HUES64 (cell line): Measurements from ENCODE around the gene BSN.

ENCODE experiments used
- H3K27ac ChIP-seq: 2 replicates; pipeline ENCODE4 v1.7.0; 2013; ENCODE audit warnings: low read depth, low read length, inconsistent platforms
- H3K27me3 ChIP-seq: 2 replicates; pipeline ENCODE4 v1.6.1; 2013; ENCODE audit warnings: mild to moderate bottlenecking, low read length; ENCODE audit not compliant: insufficient read depth
- H3K36me3 ChIP-seq: 2 replicates; pipeline ENCODE4 v1.6.1; 2013; ENCODE audit warnings: mild to moderate bottlenecking, low read length; ENCODE audit not compliant: insufficient read depth
- H3K4me1 ChIP-seq: 2 replicates; pipeline ENCODE4 v1.6.1; 2013; ENCODE audit warnings: mild to moderate bottlenecking, low read length, moderate library complexity; ENCODE audit not compliant: insufficient read depth
- H3K4me3 ChIP-seq: 2 replicates; pipeline ENCODE4 v1.5.1; 2013; ENCODE audit warnings: mild to moderate bottlenecking, low read length, moderate library complexity
- H3K9ac ChIP-seq: 2 replicates; pipeline ENCODE4 v1.6.1; 2013; ENCODE audit warnings: mild to moderate bottlenecking, low read depth, low read length
- H3K9me3 ChIP-seq: 2 replicates; pipeline ENCODE4 v1.6.1; 2013; ENCODE audit warnings: low read depth, low read length; ENCODE audit not compliant: insufficient read depth
- WGBS: fragments of 150-250, 120-280 bp; methylation state at CpG from one replicate; pipeline ENCODE4 v1.1.7; 2013; ENCODE audit warnings: missing lambda C conversion rate; 5-methylcytosine and 5-hydroxymethylcytosine counted together

BSN gene

DNA sequence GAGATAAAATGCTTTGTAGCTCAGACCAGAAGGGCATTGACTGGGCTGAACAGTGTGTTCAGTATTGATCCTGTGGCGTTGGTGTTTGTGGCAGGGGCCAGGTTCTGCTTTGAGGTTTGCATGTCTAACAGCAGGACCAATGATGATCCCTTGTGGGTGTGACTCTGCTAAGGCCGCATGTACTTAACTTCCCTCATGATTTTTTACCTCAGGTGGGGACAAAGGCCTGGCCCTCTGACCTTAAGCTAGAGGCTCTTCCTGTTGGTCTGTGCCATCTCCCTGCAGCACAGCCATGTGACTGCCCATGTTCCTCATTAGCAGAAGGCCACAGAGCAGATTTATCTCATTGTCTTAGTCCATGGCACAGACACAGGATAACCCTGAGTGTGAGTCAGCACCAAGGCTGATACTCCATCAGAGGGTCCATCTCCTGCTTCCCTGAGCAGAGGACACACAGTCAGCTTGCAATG lies 34.3 kb upstream of the BSN start:
- Histone ChIP-seq H3K36me3 (peaks cover 54% of the 10 kb centered on the region), H3K9ac (no peak overlapping the region), H3K9me3 (no peaks in the 10 kb centered on the region), H3K4me1 (no peaks in the 10 kb centered on the region; the same call in 1 of the 2 replicates), H3K4me3 (no peak overlapping the region), H3K27ac (no peak overlapping the region), H3K27me3 (no peaks in the 10 kb centered on the region)
- WGBS = 95% methylated on average over 2 of the region's 2 CpGs

- peaks cover 19% of the 10 kb centered on the region for H3K36me3 ChIP-seq
- H3K9ac ChIP-seq = no peak overlapping the region
- H3K9me3 ChIP-seq = no peaks in the 10 kb centered on the region
- no peak overlapping the region for H3K27ac ChIP-seq
- no peaks in the 10 kb centered on the region for H3K27me3 ChIP-seq
- no peak overlapping the region for H3K4me3 ChIP-seq
- 94% methylated on average over 5 of the region's 5 CpGs for WGBS
- H3K4me1 ChIP-seq = no peaks in the 10 kb centered on the region; the same call in 1 of the 2 replicates
Observed at GRCh38 chr3:49523756-49524747, 30.2 kb upstream of the BSN start.

GRCh38 chr3:49529567-49529966 lies 24.7 kb upstream of the BSN start:
- Histone ChIP-seq H3K9ac (no peak overlapping the region), H3K4me1 (peaks cover 2% of the 10 kb centered on the region; the same call in 1 of the 2 replicates), H3K9me3 (no peaks in the 10 kb centered on the region), H3K4me3 (no peak overlapping the region), H3K27me3 (no peaks in the 10 kb centered on the region), H3K27ac (no peak overlapping the region), H3K36me3 (peaks cover 48% of the 10 kb centered on the region)

GRCh38 chr3:49530231-49530630 lies 24.0 kb upstream of the BSN start:
- Histone ChIP-seq H3K9ac (no peak overlapping the region), H3K36me3 (peaks cover 46% of the 10 kb centered on the region), H3K4me1 (peaks cover 8% of the 10 kb centered on the region; the same call in 1 of the 2 replicates), H3K4me3 (no peak overlapping the region), H3K27me3 (no peaks in the 10 kb centered on the region), H3K27ac (no peak overlapping the region), H3K9me3 (no peaks in the 10 kb centered on the region)
- 93% methylated on average over 5 of the region's 5 CpGs for WGBS

DNA sequence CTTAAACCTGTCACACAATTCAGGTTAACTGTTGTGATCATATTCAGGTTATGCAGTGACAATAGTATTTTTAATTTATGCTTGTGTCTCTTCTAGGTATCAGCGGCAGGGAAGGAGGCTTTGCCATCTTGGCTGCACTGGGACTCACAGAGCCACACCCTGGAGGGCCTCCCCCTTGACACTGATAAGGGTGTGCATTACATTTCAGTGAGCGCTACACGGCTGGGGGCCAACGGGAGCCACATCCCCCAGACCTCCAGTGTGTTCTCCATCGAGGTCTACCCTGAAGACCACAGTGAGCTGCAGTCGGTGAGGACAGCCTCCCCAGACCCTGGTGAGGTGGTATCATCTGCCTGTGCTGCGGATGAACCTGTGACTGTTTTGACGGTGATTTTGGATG lies 23.6 kb upstream of the BSN start:
- 93% methylated on average over 8 of the region's 8 CpGs for WGBS
- Histone ChIP-seq H3K4me3 (no peak overlapping the region), H3K9me3 (no peaks in the 10 kb centered on the region), H3K9ac (no peak overlapping the region), H3K27me3 (no peaks in the 10 kb centered on the region), H3K4me1 (peaks cover 8% of the 10 kb centered on the region; the same call in 1 of the 2 replicates), H3K36me3 (peaks cover 46% of the 10 kb centered on the region), H3K27ac (no peak overlapping the region)

- WGBS = 96% methylated on average over 10 of the region's 10 CpGs
Observed at GRCh38 chr3:49531218-49531617, 23.1 kb upstream of the BSN start.

DNA sequence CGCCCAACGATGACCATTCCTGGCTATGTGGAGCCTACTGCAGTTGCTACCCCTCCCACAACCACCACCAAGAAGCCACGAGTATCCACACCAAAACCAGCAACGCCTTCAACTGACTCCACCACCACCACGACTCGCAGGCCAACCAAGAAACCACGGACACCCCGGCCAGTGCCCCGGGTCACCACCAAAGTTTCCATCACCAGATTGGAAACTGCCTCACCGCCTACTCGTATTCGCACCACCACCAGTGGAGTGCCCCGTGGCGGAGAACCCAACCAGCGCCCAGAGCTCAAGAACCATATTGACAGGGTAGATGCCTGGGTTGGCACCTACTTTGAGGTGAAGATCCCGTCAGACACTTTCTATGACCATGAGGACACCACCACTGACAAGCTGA lies 22.6 kb upstream of the BSN start:
- peaks cover 46% of the 10 kb centered on the region for H3K36me3 ChIP-seq
- no peaks in the 10 kb centered on the region for H3K27me3 ChIP-seq
- peaks cover 8% of the 10 kb centered on the region; the same call in 1 of the 2 replicates for H3K4me1 ChIP-seq
- 95% methylated on average over 16 of the region's 16 CpGs for WGBS
- H3K27ac ChIP-seq = no peak overlapping the region
- H3K9me3 ChIP-seq = no peaks in the 10 kb centered on the region
- H3K9ac ChIP-seq = no peak overlapping the region
- H3K4me3 ChIP-seq = no peak overlapping the region

More at GRCh38 chr3:49531218-49531617, 23.1 kb upstream of the BSN start:
- no peaks in the 10 kb centered on the region for H3K27me3 ChIP-seq
- H3K36me3 ChIP-seq = peaks cover 46% of the 10 kb centered on the region
- no peak overlapping the region for H3K27ac ChIP-seq
- H3K9ac ChIP-seq = no peak overlapping the region
- no peaks in the 10 kb centered on the region for H3K9me3 ChIP-seq
- H3K4me3 ChIP-seq = no peak overlapping the region
- H3K4me1 ChIP-seq = peaks cover 8% of the 10 kb centered on the region; the same call in 1 of the 2 replicates

DNA sequence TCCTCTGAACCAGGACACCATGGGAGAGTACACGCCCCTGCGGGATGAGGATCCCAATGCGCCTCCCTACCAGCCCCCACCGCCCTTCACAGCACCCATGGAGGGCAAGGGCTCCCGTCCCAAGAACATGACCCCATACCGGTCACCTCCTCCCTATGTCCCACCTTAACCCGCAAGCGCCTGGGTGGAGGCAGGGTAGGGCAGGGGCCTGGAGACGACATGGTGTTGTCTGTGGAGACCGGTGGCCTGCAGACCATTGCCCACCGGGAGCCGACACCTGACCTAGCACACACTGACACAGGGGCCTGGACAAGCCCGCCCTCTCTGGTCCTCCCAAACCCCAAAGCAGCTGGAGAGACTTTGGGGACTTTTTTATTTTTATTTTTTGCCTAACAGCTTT lies 21.2 kb upstream of the BSN start:
- no peak overlapping the region for H3K27ac ChIP-seq
- H3K4me1 ChIP-seq = peaks cover 8% of the 10 kb centered on the region; the same call in 1 of the 2 replicates
- peaks cover 46% of the 10 kb centered on the region for H3K36me3 ChIP-seq
- H3K9me3 ChIP-seq = no peaks in the 10 kb centered on the region
- no peak overlapping the region for H3K9ac ChIP-seq
- no peak overlapping the region for H3K4me3 ChIP-seq
- WGBS = 93% methylated on average over 13 of the region's 13 CpGs
- no peaks in the 10 kb centered on the region for H3K27me3 ChIP-seq

DNA sequence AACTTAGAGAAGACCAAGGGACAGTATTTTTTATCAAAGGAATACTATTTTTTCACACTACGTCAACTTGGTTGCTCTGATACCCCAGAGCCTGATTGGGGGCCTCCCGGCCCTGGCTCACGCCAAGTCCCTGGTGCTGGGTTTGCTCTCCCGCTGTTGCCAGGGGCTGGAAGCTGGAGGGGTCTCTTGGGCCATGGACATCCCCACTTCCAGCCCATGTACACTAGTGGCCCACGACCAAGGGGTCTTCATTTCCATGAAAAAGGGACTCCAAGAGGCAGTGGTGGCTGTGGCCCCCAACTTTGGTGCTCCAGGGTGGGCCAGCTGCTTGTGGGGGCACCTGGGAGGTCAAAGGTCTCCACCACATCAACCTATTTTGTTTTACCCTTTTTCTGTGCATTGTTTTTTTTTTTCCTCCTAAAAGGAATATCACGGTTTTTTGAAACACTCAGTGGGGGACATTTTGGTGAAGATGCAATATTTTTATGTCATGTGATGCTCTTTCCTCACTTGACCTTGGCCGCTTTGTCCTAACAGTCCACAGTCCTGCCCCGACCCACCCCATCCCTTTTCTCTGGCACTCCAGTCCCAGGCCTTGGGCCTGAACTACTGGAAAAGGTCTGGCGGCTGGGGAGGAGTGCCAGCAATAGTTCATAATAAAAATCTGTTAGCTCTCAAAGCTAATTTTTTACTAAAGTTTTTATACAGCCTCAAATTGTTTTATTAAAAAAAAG lies 20.3 kb upstream of the BSN start:
- Histone ChIP-seq H3K9me3 (no peaks in the 10 kb centered on the region), H3K4me1 (peaks cover 8% of the 10 kb centered on the region; the same call in 1 of the 2 replicates), H3K27me3 (no peaks in the 10 kb centered on the region), H3K9ac (no peak overlapping the region), H3K36me3 (peaks cover 46% of the 10 kb centered on the region), H3K4me3 (no peak overlapping the region), H3K27ac (no peak overlapping the region)
- 90% methylated on average over 9 of the region's 9 CpGs for WGBS

GRCh38 chr3:49534581-49535441 lies 19.5 kb upstream of the BSN start:
- Histone ChIP-seq H3K4me3 (no peak overlapping the region), H3K27ac (peak overlapping the region; percentile 48; the same call in 1 of the 2 replicates), H3K36me3 (peaks cover 43% of the 10 kb centered on the region), H3K4me1 (peaks cover 8% of the 10 kb centered on the region; the same call in 1 of the 2 replicates), H3K27me3 (no peaks in the 10 kb centered on the region), H3K9me3 (no peaks in the 10 kb centered on the region), H3K9ac (no peak overlapping the region)
- 85% methylated on average over 14 of the region's 14 CpGs for WGBS
